HG02970 (cell line): Measurements from ENCODE around the gene DCTN3.
"Not testable (repeated sequence)": the region's sequence is repeated elsewhere in the genome, so short reads cannot be mapped to it uniquely, and the experiment has no call there.

Source experiments
- ATAC-seq: cut with Tn5 transposase; IDR thresholded peaks from one replicate; pipeline ENCODE4 v1.9.1; 2021; ENCODE audit warnings: mild to moderate bottlenecking, moderate library complexity, moderate number of reproducible peaks; ENCODE audit not compliant: unreplicated experiment, low FRiP score

The DCTN3 gene

GRCh38 chr9:34647651-34648050 lies 27.4 kb upstream of the DCTN3 start:
- ATAC-seq, result no peak

- no peak for ATAC-seq
Measured at GRCh38 chr9:34647084-34647403, 26.7 kb upstream of the DCTN3 start.

- peak; percentile 88 for ATAC-seq
Measured at GRCh38 chr9:34646211-34647083, 26.2 kb upstream of the DCTN3 start, which contains the start of gene GALT. GALT (plus strand) TSS chr9:34646675; CDS start chr9:34646705, 30 bp downstream.

GRCh38 chr9:34644766-34645314 lies 24.5 kb upstream of the DCTN3 start:
- no peak for ATAC-seq

GRCh38 chr9:34642679-34643078 lies 22.4 kb upstream of the DCTN3 start:
- ATAC-seq, result no peak

GRCh38 chr9:34639322-34639721 lies 19.0 kb upstream of the DCTN3 start:
- ATAC-seq, result not testable (repeated sequence)

- ATAC-seq, result no peak
Measured at GRCh38 chr9:34638138-34638445, 17.8 kb upstream of the DCTN3 start.

GRCh38 chr9:34637356-34638137 lies 17.3 kb upstream of the DCTN3 start, which contains the start of gene SIGMAR1:
SIGMAR1 (minus strand) TSS chr9:34637787; CDS start chr9:34637697, 90 bp downstream.
- ATAC-seq, result no peak

- ATAC-seq, result no peak
Measured at GRCh38 chr9:34636791-34637355, 16.6 kb upstream of the DCTN3 start.

- ATAC-seq, result no peak
Measured at GRCh38 chr9:34635556-34635955, 15.3 kb upstream of the DCTN3 start.

- ATAC-seq, result no peak
Measured at GRCh38 chr9:34634551-34635248, 14.4 kb upstream of the DCTN3 start.

GRCh38 chr9:34633851-34634550 lies 13.7 kb upstream of the DCTN3 start:
- ATAC-seq, result no peak

- ATAC-seq, result no peak
Measured at GRCh38 chr9:34633166-34633565, 12.9 kb upstream of the DCTN3 start.

GRCh38 chr9:34630402-34631154 lies 10.3 kb upstream of the DCTN3 start:
- ATAC-seq, result no peak

- no peak for ATAC-seq
Measured at GRCh38 chr9:34629491-34629808, 9.2 kb upstream of the DCTN3 start.

GRCh38 chr9:34628656-34629490 lies 8.6 kb upstream of the DCTN3 start, which contains the start of gene ARID3C:
ARID3C (minus strand) TSS chr9:34629066; CDS start chr9:34628014, 1,052 bp downstream.
- no peak for ATAC-seq

GRCh38 chr9:34627716-34628655 lies 7.7 kb upstream of the DCTN3 start:
- no peak for ATAC-seq
